Activated CD4-positive, alpha-beta T cell treated with anti-CD3 and anti-CD28 coated beads, Interleukin-2, Interleukin-6, amounts not matched to agents 100 ng/mL and 50 ng/mL, durations not matched to agents 16 hours and 8 hours (primary cell): ENCODE data around the gene ENO1.
"Not testable (repeated sequence)": the region's sequence is repeated elsewhere in the genome, so short reads cannot be mapped to it uniquely, and the experiment has no call there.

Experiments used
- DNase-seq: peaks from one replicate; pipeline ENCODE4 v3.0.0-alpha.2; 2020

Gene ENO1

GRCh38 chr1:8841395-8841794 is 37.1 kb downstream of the ENO1 start:
- DNase-seq, result no peak

DNA sequence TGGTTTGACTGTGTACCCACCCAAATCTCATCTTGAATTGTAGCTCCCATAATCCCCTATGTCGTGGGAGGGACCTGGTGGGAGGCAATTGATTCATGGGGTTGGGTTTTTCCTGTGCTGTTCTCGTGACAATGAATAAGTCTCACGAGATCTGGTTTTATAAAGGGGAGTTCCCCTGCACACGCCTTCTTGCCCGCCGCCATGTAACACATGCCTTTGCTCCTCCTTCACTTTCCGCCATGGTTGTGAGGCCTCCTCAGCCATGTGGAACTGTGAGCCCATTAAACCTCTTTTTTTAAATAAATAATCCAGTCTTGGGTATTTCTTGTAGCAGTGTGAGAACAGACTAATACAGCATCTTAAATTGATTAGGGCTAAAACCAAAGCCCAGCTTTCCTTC is 38.5 kb downstream of the ENO1 start:
- DNase-seq, result no peak

DNA sequence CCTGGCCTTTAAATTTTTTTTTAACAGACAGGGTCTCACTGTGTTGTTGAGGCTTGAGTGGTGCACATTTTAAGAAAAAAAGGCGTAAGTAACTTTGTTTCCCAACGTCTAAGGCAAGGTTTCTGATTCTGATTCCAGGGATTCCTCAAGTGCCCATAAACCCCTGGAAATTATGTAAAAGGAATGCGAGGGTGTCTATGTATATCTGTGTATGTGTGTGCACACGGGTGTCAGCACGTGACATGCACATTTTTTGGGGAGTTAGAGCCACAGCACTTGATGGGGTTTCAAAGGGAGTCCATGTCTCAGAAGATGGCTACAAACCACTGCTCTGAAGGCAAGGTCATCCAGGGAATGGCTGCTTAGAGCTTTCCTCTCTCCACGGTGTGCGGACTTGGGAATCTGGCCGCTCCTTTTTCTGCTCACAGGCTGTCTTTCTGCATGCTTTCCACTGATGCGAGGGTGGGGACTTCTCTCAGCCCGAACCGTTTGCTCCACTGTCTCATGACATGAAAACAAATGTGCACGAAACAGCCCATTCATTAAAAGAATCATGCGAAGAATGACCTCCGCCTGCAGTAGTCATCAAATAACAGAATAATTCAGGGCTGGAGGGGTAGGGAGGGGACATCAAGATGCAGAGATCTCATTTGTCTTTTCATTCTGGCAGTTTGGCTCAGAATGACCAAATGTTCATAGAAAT is 42.4 kb downstream of the ENO1 start:
- no peak for DNase-seq

GRCh38 chr1:8831340-8831739 is 47.1 kb downstream of the ENO1 start:
- DNase-seq, result no peak

DNA sequence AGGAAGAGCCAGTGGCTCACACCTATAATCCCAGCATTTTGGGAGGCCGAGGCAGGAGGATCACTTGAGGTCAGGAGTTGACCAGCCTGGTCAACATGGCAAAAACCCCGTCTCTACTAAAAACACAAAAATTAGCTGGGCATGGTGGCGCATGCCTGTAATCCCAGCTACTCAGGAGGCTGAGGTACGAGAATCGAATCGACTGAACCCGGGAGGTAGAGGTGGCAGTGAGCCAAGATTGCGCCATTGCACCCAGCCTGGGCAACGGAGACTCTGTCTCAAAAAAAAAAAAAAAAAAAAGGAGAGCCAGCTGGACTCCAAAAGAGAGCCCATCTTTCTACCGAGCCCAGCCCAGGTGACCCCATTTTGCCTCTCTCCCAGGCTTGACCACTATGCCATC is 47.8 kb downstream of the ENO1 start:
- not testable (repeated sequence) for DNase-seq

- DNase-seq, result no peak
Observed at GRCh38 chr1:8825985-8826481, 52.5 kb downstream of the ENO1 start.

DNA sequence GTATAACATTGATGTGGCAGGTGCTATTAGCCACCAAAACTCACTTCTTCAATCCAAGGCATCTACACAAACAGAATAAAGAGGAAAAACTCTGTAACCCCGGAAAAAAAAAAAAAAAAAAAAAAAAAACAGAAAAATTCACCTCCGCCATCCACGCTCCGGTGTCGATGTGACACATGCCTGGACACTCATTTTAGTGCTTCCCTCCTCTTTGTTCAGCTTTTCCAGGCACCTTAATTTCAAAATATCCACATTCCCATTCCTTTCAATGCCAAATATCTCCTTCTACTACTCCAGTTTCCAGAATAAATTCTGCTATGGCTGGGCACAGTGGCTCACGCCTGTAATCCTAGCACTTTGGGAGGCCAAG is 55.2 kb downstream of the ENO1 start:
- no peak for DNase-seq

GRCh38 chr1:8822373-8823294 is 55.9 kb downstream of the ENO1 start:
- DNase-seq, result no peak

DNA sequence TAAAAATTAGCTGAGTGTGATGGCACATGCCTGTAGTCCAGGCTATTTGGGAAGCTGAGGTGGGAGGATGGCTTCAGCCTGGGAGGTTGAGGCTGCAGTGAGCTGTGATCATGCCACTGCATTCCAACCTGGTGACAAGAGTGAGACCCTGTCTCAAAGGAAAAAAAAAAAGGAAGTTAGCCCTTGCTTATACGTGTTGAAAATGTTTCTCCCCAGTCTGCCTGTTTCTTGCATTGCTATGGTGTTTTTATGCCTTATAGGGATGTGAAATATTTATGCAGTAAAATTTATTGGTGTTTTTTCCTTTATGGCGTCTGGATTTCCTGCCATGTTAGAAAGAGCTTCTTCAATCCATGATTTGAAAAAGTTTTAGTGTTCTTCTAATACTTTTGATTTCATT is 57.4 kb downstream of the ENO1 start:
- no peak for DNase-seq

DNA sequence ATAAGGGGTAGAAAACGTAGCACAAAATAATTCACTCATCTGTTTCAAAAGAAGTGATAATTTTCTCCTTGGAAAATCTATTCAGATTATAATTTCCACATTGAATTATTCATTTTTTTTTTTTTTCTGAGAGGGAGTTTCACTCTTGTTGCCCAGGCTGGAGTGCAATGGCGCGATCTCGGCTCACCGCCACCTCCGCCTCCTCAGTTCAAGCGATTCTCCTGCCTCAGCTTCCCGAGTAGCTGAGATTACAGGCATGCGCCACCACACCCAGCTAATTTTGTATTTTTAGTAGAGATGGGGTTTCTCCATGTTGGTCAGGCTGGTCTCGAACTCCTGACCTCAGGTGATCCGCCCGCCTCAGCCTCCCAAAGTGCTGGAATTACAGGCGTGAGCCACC is 59.7 kb downstream of the ENO1 start:
- not testable (repeated sequence) for DNase-seq

- DNase-seq, result no peak
Observed at GRCh38 chr1:8818325-8818775, 60.1 kb downstream of the ENO1 start.

DNA sequence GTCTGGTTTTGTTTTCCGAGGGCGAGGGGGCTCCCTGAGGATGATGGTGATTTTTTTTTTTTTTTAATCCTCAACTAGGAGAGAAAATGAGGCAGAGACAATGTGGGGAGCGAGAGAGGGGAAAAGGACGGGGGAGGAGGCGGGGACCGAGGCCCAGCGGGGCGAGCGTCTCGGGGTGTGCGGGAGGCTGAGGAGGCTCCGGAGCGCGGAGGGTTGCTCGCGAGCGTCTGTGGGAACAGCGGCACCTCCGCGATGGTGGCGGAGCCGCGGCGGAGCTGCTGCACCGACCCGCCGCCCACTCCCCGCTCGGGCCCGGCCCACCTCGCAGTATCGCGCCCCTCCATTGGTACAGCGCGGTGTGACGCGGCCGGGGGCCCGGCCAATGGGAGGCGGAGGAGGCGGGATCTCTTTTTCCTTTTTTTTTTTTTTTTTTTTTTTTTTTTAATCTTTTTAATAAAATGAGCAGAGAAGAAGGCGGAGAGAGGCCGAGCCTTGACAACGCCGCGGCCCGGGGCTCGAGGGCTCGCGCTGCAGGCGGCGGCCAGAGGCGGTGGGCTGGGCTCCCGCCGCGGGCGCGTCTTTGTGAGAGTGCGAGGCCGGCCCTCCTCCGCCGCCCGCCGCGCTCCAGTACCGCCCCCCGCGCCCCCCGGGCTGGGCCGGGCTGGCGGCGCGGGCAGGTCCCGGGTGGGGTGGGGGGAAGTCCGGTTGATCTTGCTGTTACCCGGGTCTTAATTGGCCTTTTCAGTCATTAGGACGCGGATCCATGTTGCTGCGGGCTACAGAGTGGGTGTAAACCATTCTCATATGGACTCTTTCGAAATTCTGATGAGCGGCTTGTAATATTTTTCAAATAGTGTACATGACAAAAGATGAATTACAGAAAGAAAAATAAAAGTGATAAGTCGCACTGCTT is 60.8 kb downstream of the ENO1 start, which contains the start of gene RERE:
Gene RERE, minus strand, starts transcription at position 229 of the 913 bp plus-strand sequence.
- DNase-seq, result peak; percentile 97

DNA sequence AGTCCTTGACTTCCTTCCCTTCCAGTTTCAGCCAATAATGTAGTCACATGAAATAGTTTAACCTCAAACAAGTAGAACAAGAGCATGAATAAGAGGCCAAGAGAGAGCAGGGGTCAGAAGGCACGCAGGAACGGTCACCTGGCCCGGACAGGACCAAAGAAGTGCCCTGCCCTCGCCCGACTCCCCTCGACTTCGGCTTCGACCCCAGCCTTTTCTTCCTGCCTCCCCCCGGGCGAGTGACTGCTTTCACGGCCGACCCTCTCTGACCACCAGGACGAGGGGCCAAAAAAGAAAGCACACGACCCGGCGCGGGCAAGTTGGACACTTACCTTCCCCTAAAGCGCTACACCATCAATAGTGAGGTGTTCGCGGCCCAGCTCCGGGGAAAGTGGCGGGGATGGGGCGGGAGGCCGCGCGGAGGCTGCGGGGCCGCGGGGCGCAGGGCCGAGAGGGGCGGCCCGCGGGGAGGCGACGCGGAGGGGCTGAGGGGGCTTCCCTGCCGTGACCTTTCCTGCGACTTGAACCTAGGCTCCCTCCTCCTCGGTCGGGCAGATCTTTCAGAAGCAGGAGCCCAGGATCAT is 61.6 kb downstream of the ENO1 start:
- peak; percentile 23 for DNase-seq

DNA sequence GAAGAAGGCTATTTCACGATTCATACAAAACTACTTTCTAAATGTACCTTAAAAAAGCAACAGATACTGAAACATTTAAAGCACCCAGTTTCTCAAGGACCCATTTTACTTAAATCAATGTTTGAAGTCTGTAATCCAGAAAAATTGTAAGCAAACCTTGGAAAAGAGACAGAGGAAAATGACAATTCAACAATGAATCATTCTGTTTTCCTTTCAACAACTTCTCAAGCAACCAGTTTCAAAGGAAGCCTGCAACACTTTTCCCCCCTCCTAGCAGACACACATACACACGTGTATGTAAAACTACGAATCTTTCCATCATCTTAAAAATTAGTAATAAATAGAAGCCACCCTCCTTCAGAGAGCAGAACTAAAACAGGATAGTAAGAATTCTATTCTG is 62.2 kb downstream of the ENO1 start:
- DNase-seq, result no peak

DNA sequence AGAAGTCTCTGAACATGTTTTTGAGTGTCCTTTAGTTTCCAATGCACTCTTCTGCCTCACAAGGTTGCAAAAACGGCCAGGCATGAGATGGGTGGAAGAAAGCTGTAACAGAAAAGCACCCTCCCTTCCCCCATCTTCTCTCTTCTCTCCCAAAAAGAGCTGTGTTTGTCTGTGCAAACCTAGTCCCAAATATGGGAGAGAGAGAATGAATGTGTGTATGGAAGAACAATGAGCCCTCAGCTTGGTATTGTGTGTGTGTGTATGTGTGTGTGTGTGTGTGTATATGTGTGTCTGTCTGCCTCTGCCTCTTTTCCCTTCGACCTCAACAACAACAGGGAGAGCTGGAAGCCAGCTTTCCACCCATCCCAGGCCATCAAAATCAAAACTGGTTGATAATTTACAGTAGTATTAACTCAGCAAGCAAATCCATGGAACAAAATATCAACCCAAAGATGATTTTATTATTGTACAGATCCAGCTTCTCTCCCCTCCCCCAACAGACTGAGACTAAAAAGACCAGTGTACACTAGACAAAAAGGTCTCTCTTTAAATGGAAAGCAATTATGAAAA is 62.8 kb downstream of the ENO1 start:
- no peak for DNase-seq

DNA sequence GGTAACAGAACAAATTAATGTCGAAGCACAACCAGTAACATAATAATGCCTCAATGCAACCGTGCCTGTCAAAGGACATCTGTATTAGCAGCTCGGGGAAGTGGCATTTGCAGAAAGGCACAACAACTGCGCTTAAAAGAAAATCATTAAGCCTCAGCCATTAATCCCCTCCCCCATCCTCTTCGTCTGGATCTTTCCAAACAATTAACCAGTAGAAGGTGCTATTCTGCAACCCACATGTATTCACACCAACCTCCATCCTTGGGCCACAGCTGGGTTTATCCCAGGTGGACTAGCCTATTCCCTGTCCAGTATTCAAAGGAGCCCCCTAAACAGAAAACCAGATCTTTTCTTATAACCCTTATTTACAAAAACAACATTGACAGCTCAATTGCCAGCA is 63.6 kb downstream of the ENO1 start:
- DNase-seq, result no peak

- DNase-seq, result no peak
Observed at GRCh38 chr1:8813991-8814390, 64.5 kb downstream of the ENO1 start.

- DNase-seq, result no peak
Observed at GRCh38 chr1:8813016-8813763, 65.3 kb downstream of the ENO1 start.

DNA sequence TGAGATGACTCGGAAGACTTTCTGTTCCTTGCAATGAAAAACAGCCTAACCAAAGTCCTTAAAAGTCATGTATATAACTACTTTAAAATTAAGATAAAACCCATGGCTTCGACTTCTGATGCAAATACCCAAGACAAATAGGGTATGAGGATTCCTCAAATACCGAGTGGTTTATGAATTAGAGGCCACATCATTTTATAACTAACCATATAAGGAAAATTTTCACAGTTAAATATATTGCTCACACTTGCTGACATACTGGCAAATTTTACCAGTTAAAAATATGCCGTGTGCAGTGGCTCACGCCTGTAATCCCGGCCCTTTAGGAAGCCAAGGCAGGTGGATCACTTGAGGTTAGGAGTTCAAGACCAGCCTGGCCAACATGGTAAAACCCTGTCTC is 66.4 kb downstream of the ENO1 start:
- DNase-seq, result no peak
